Head of caudate nucleus (tissue), 42 donors: ENCODE measurements around the gene BCAR1.
"Not testable (repeated sequence)": the region's sequence is repeated elsewhere in the genome, so short reads cannot be mapped to it uniquely, and the experiment has no call there.

Source experiments
- DNase-seq, 42 donors: peaks; one replicate each; pipeline versions ENCODE4 v3.0.0 to v3.0.0-alpha.2; 2020 to 2021; ENCODE audit warnings: mixed read lengths in 7 of 42
- intact Hi-C: fragments of 100-400 bp; cut with DNase I; formaldehyde crosslinking; loops from one replicate; pipeline ENCODE4 v1.15.0; 2022

Gene BCAR1

GRCh38 chr16:75244844-75245758 lies 6.3 kb downstream of the BCAR1 start:
- intact Hi-C loops: no loop called here
- DNase-seq: peak; percentile 91 to 99 (median 96)

GRCh38 chr16:75244225-75244809 lies 7.1 kb downstream of the BCAR1 start:
- peak in 10 of 42 donors; percentile 36 to 68 (median 60) for DNase-seq

GRCh38 chr16:75243667-75244224 lies 7.7 kb downstream of the BCAR1 start:
- no peak for DNase-seq
- intact Hi-C loops: no loop called here

More at GRCh38 chr16:75244225-75244809, 7.1 kb downstream of the BCAR1 start:
- intact Hi-C loops: no loop called here

GRCh38 chr16:75242436-75243078 lies 8.9 kb downstream of the BCAR1 start:
- intact Hi-C loops, DNase-seq: not testable (repeated sequence)

GRCh38 chr16:75241955-75242354 lies 9.5 kb downstream of the BCAR1 start:
- intact Hi-C loops: no loop called here
- no peak for DNase-seq

GRCh38 chr16:75241412-75241811 lies 10.0 kb downstream of the BCAR1 start:
- intact Hi-C loops: no loop called here

GRCh38 chr16:75240633-75241032 lies 10.8 kb downstream of the BCAR1 start:
- peak in 1 of 42 donors; percentile 7 for DNase-seq
- intact Hi-C loops: not testable (repeated sequence)

More at GRCh38 chr16:75241412-75241811, 10.0 kb downstream of the BCAR1 start:
- no peak for DNase-seq

GRCh38 chr16:75239542-75240122 lies 11.8 kb downstream of the BCAR1 start:
- intact Hi-C loops: loop anchor here (5.0 kb wide), 1 partner anchor 83 kb away; no protein-coding TSS in a partner anchor
- peak in 1 of 42 donors; percentile 4 for DNase-seq

- intact Hi-C loops: loop anchor here (5.0 kb wide), 1 partner anchor 83 kb away; no protein-coding TSS in a partner anchor
- DNase-seq: peak in 9 of 42 donors; percentile 43 to 84 (median 54)
Observed at GRCh38 chr16:75238853-75239541, 12.4 kb downstream of the BCAR1 start.

- intact Hi-C loops: loop anchor here (5.0 kb wide), 1 partner anchor 84 kb away; no protein-coding TSS in a partner anchor
Observed at GRCh38 chr16:75238132-75238852, 13.1 kb downstream of the BCAR1 start.

GRCh38 chr16:75237398-75238131 lies 13.9 kb downstream of the BCAR1 start:
- intact Hi-C loops: loop anchor here (5.0 kb wide), 1 partner anchor 85 kb away; no protein-coding TSS in a partner anchor
- peak in 2 of 42 donors; percentile 22 to 30 for DNase-seq

More at GRCh38 chr16:75238132-75238852, 13.1 kb downstream of the BCAR1 start:
- peak; percentile 74 to 95 (median 86) for DNase-seq

- peak in 1 of 42 donors; percentile 14 for DNase-seq
- intact Hi-C loops: loop anchor here (5.0 kb wide), 1 partner anchor 85 kb away; no protein-coding TSS in a partner anchor
Observed at GRCh38 chr16:75236736-75237397, 14.6 kb downstream of the BCAR1 start.

GRCh38 chr16:75236232-75236631 lies 15.2 kb downstream of the BCAR1 start:
- intact Hi-C loops: loop anchor here (5.0 kb wide), 1 partner anchor 86 kb away; no protein-coding TSS in a partner anchor
- peak in 1 of 42 donors; percentile 15 for DNase-seq

GRCh38 chr16:75235721-75236193 lies 15.7 kb downstream of the BCAR1 start:
- peak in 2 of 42 donors; percentile 16 to 19 for DNase-seq
- intact Hi-C loops: loop anchor here (5.0 kb wide), 1 partner anchor 87 kb away; no protein-coding TSS in a partner anchor

GRCh38 chr16:75234856-75235696 lies 16.3 kb downstream of the BCAR1 start:
- peak in 6 of 42 donors; percentile 37 to 74 (median 56) for DNase-seq
- intact Hi-C loops: loop anchor here (5.0 kb wide), 2 partner anchors 87 to 152 kb away; no protein-coding TSS in a partner anchor
